Fibroblast of lung (primary cell): ENCODE results near the gene CAPN15. TPM values are rescaled to one million over a fixed set of nuclear protein-coding genes. Genes with fewer than 3 reads are reported as not detected.

ENCODE experiments used
- DNase-seq, 2 donors: peaks; one replicate each; pipeline versions ENCODE4 v3.0.0 to v3.0.0-alpha.2; 2010; ENCODE audit warnings: low read depth in 2 of 2
- H2AFZ ChIP-seq: 2 replicates; pipeline ENCODE4 v1.5.1; 2012; ENCODE audit warnings: low read length, control low read depth, inconsistent platforms
- H3K27ac ChIP-seq: 2 replicates; pipeline ENCODE4 v1.5.1; 2011; ENCODE audit warnings: low read length, control low read depth; ENCODE audit not compliant: insufficient read depth
- H3K27me3 ChIP-seq: 2 replicates; pipeline ENCODE4 v1.5.1; 2011; ENCODE audit warnings: mild to moderate bottlenecking, low read length; ENCODE audit not compliant: control insufficient read depth, insufficient read depth
- H3K36me3 ChIP-seq: 2 replicates; pipeline ENCODE4 v1.5.1; 2011; ENCODE audit warnings: low read length; ENCODE audit not compliant: control insufficient read depth, insufficient read depth
- H3K4me1 ChIP-seq: 2 replicates; pipeline ENCODE4 v1.5.1; 2011; ENCODE audit warnings: low read length; ENCODE audit not compliant: control insufficient read depth, insufficient read depth; ENCODE audit errors: extremely low read depth
- H3K4me2 ChIP-seq: 2 replicates; pipeline ENCODE4 v1.5.1; 2011; ENCODE audit warnings: low read length, control low read depth; ENCODE audit not compliant: insufficient read depth; ENCODE audit errors: extremely low read depth
- H3K4me3 ChIP-seq, 4 experiments: fragments of 200-600 bp in 1 of 4; sonication (generic) in 1 of 4; replicated peaks in 1 of 4; 2 replicates each; pipeline ENCODE4 v1.5.1; 2011 to 2016; ENCODE audit warnings: low read length in 4 of 4, low read depth in 3 of 4, mild to moderate bottlenecking in 3 of 4, control low read depth in 2 of 4, inconsistent platforms in 1 of 4, mixed read lengths in 1 of 4; ENCODE audit not compliant: insufficient read depth in 1 of 4; ENCODE audit errors: control extremely low read depth in 1 of 4
- H3K79me2 ChIP-seq: 2 replicates; pipeline ENCODE4 v1.5.1; 2012; ENCODE audit warnings: mild to moderate bottlenecking, low read length, inconsistent platforms; ENCODE audit not compliant: control insufficient read depth, insufficient read depth
- H3K9ac ChIP-seq: 2 replicates; pipeline ENCODE4 v1.5.1; 2011; ENCODE audit warnings: mild to moderate bottlenecking, low read length, control low read depth; ENCODE audit not compliant: insufficient read depth
- H3K9me3 ChIP-seq: 2 replicates; pipeline ENCODE4 v1.5.1; 2012; ENCODE audit warnings: low read depth, low read length; ENCODE audit not compliant: control insufficient read depth, insufficient read depth
- H4K20me1 ChIP-seq: 2 replicates; pipeline ENCODE4 v1.5.1; 2011; ENCODE audit warnings: low read length; ENCODE audit not compliant: control insufficient read depth, insufficient read depth; ENCODE audit errors: extremely low read depth
- CTCF ChIP-seq, 2 donors: IDR thresholded peaks in 1 of 2; conservative IDR thresholded peaks in 1 of 2; 1 replicate in 1 of 2; 2 replicates in 1 of 2; pipeline ENCODE4 v1.5.1; 2011 to 2012; ENCODE audit warnings: low read length in 2 of 2, control low read depth in 1 of 2, inconsistent platforms in 1 of 2, low read depth in 1 of 2, mild to moderate bottlenecking in 1 of 2
- EZH2 ChIP-seq: IDR thresholded peaks from 2 replicates; pipeline ENCODE4 v1.5.1; 2012; ENCODE audit warnings: low read length, control low read depth, mild to moderate bottlenecking; ENCODE audit errors: missing control alignments
- polyA plus RNA-seq, 2 donors: library from polyadenylated mRNA; depleted of rRNA in 1 of 2; stranded (reverse) in 1 of 2; unstranded in 1 of 2; fragments of >200 nt; gene quantifications; 2 replicates each; pipeline ENCODE4 v1.2.1, GENCODE V29; 2011 to 2012; ENCODE audit warnings: missing spikeins in 1 of 2
- total RNA-seq: library from RNA; depleted of rRNA; stranded (reverse); fragments of >200 nt; gene quantifications from 2 replicates; pipeline ENCODE4 v1.2.1, GENCODE V29; 2014

CAPN15 gene
- total and polyA plus RNA-seq, 2 donors (not counting 1 experiment from before 2014, with no cell fraction given), result 4.1 to 21.3 TPM

- no peak overlapping the region for H3K4me3 ChIP-seq
- no peak for TF ChIP-seq CTCF (conservative IDR thresholded peaks at IDR 0.05 in 1 of 2, IDR thresholded peaks at IDR 0.05 in 1 of 2; ENCODE audit: low read depth in 1 of 2, low read length in 2 of 2)
- no peak for TF ChIP-seq EZH2
- H2AFZ ChIP-seq, result no peak overlapping the region
- H3K4me2 ChIP-seq, result no peak overlapping the region
- no peaks in the 10 kb centered on the region for H3K27me3 ChIP-seq
- no peaks in the 10 kb centered on the region for H4K20me1 ChIP-seq
- no peak for DNase-seq
- H3K36me3 ChIP-seq, result no peaks in the 10 kb centered on the region
- H3K9me3 ChIP-seq, result no peaks in the 10 kb centered on the region
- H3K4me1 ChIP-seq, result peaks cover 5% of the 10 kb centered on the region
- H3K27ac ChIP-seq, result no peak overlapping the region
- peaks cover 18% of the 10 kb centered on the region for H3K79me2 ChIP-seq
- H3K9ac ChIP-seq, result no peak overlapping the region
These were observed 66.3 kb downstream of the CAPN15 start for GRCh38 chr16:593807-594206.

- peaks cover 18% of the 10 kb centered on the region for H3K79me2 ChIP-seq
- H3K27ac ChIP-seq, result no peak overlapping the region
- H3K36me3 ChIP-seq, result no peaks in the 10 kb centered on the region
- H2AFZ ChIP-seq, result no peak overlapping the region
- no peaks in the 10 kb centered on the region for H3K9me3 ChIP-seq
- H3K4me2 ChIP-seq, result no peak overlapping the region
- TF ChIP-seq EZH2 (no peak), CTCF (conservative IDR thresholded peaks at IDR 0.05 in 1 of 2, IDR thresholded peaks at IDR 0.05 in 1 of 2; ENCODE audit: low read depth in 1 of 2, low read length in 2 of 2) (no peak)
- no peak for DNase-seq
- no peaks in the 10 kb centered on the region for H3K27me3 ChIP-seq
- H3K4me1 ChIP-seq, result peaks cover 5% of the 10 kb centered on the region
- no peak overlapping the region for H3K4me3 ChIP-seq
- H4K20me1 ChIP-seq, result no peaks in the 10 kb centered on the region
- H3K9ac ChIP-seq, result no peak overlapping the region
These were observed 67.6 kb downstream of the CAPN15 start for GRCh38 chr16:595094-595528.

GRCh38 chr16:595942-596735, 68.6 kb downstream of the CAPN15 start:
- H4K20me1 ChIP-seq, result no peaks in the 10 kb centered on the region
- TF ChIP-seq CTCF (conservative IDR thresholded peaks at IDR 0.05 in 1 of 2, IDR thresholded peaks at IDR 0.05 in 1 of 2; ENCODE audit: low read depth in 1 of 2, low read length in 2 of 2) (no peak), EZH2 (no peak)

More at GRCh38 chr16:595942-596735, 68.6 kb downstream of the CAPN15 start:
- Histone ChIP-seq H3K4me2 (no peak overlapping the region), H3K36me3 (no peaks in the 10 kb centered on the region), H3K4me3 (no peak overlapping the region), H3K9me3 (no peaks in the 10 kb centered on the region), H3K9ac (no peak overlapping the region), H2AFZ (no peak overlapping the region), H3K4me1 (peaks cover under 1% of the 10 kb centered on the region), H3K27me3 (no peaks in the 10 kb centered on the region), H3K79me2 (peaks cover 10% of the 10 kb centered on the region), H3K27ac (no peak overlapping the region)
- DNase-seq, result no peak
